Measurements from ENCODE around the gene KDM4B. TPM values are rescaled to one million over a fixed set of nuclear protein-coding genes. Genes with fewer than 3 reads are reported as not detected.

The KDM4B gene
- total RNA-seq, 1 experiment from 2014 or later = 35.9 TPM

DNA sequence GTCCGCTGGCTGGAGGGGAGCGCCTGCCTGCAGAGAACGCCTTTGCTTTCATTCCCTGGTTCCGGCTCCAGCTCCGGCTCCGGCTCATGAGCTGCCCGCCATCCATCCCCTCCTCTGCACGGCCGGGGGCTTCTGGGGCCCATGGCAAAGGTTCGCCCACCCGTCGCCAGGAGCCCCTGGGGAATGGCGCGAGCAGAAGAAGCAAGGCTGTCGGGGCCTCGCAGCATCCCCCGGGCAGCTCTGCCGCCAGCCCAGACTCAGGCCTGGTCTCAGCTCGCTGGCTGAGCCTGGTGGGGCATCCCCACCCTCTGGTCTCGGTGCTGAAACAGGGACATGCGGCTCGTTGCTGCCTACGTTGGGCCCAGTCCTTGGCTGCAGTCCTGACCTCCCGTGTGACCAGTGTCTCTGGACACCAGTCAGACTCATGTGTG lies 96.8 kb downstream of the KDM4B start:
- H3K9me2 ChIP-seq (ENCODE audit: insufficient read depth) = no peaks in the 10 kb centered on the region
- H3K36me3 ChIP-seq (ENCODE audit: control insufficient read depth in 1 of 2, insufficient read depth in 2 of 2, low read length in 2 of 2) = no peaks in the 10 kb centered on the region; a peak in 1 of 4 replicates
- H3K27me3 ChIP-seq (ENCODE audit: insufficient read depth, low read length) = no peaks in the 10 kb centered on the region
- ChIA-PET CTCF (no interaction called here), RAD21 (ENCODE audit: low non-redundant PET in 1 of 2, low total read pairs in 2 of 2, uncharacterized antibody in 2 of 2, unreplicated experiment in 2 of 2) (no interaction called here), POLR2A (no interaction called here)
- no peaks in the 10 kb centered on the region for H4K20me1 ChIP-seq (ENCODE audit: insufficient read depth)
- no peaks in the 10 kb centered on the region for H3K4me1 ChIP-seq (ENCODE audit: control insufficient read depth in 1 of 2, insufficient read depth in 2 of 2, low read length in 2 of 2)
- no peak for TF ChIP-seq YY1 (IDR thresholded peaks at IDR 0.05; ENCODE audit: extremely low read depth, insufficient replicate concordance, low read depth, low read length)
- TF ChIP-seq MAX (IDR thresholded peaks at IDR 0.05) = no peak
- no peak for TF ChIP-seq RAD21 (IDR thresholded peaks at IDR 0.05; ENCODE audit: low read depth)
- TF ChIP-seq CBX3 (IDR thresholded peaks at IDR 0.05; ENCODE audit: low read depth) = no peak
- no peak for TF ChIP-seq ELF1 (IDR thresholded peaks at IDR 0.05; ENCODE audit: borderline replicate concordance, low read depth)
- TF ChIP-seq, protein P1, sequence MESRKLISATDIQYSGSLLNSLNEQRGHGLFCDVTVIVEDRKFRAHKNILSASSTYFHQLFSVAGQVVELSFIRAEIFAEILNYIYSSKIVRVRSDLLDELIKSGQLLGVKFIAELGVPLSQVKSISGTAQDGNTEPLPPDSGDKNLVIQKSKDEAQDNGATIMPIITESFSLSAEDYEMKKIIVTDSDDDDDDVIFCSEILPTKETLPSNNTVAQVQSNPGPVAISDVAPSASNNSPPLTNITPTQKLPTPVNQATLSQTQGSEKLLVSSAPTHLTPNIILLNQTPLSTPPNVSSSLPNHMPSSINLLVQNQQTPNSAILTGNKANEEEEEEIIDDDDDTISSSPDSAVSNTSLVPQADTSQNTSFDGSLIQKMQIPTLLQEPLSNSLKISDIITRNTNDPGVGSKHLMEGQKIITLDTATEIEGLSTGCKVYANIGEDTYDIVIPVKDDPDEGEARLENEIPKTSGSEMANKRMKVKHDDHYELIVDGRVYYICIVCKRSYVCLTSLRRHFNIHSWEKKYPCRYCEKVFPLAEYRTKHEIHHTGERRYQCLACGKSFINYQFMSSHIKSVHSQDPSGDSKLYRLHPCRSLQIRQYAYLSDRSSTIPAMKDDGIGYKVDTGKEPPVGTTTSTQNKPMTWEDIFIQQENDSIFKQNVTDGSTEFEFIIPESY (IDR thresholded peaks at IDR 0.05; ENCODE audit: extremely low read depth, insufficient replicate concordance, low read length) = no peak
- no peak for TF ChIP-seq EGR1 (IDR thresholded peaks at IDR 0.05; ENCODE audit: low read depth)
- TF ChIP-seq SRF (IDR thresholded peaks at IDR 0.05; ENCODE audit: low read depth) = no peak
- TF ChIP-seq EZH2 (IDR thresholded peaks at IDR 0.05) = no peak
- TF ChIP-seq TCF7L2 (IDR thresholded peaks at IDR 0.05; ENCODE audit: borderline replicate concordance, extremely low read depth, insufficient read depth, insufficient read length) = no peak
- no peak for TF ChIP-seq EZH2phosphoT487 (IDR thresholded peaks at IDR 0.05; ENCODE audit: borderline replicate concordance)
- no peak for TF ChIP-seq JUND (IDR thresholded peaks at IDR 0.05)
- TF ChIP-seq POLR2AphosphoS5 (IDR thresholded peaks at IDR 0.05; ENCODE audit: low read depth, low read length) = no peak
- no peak for TF ChIP-seq ZFX (IDR thresholded peaks at IDR 0.05)
- no peak for TF ChIP-seq ZNF274 (IDR thresholded peaks at IDR 0.05; ENCODE audit: low read depth, low read length)
- no peak for TF ChIP-seq CEBPB (IDR thresholded peaks at IDR 0.05; ENCODE audit: low read depth)
- TF ChIP-seq, protein P2, sequence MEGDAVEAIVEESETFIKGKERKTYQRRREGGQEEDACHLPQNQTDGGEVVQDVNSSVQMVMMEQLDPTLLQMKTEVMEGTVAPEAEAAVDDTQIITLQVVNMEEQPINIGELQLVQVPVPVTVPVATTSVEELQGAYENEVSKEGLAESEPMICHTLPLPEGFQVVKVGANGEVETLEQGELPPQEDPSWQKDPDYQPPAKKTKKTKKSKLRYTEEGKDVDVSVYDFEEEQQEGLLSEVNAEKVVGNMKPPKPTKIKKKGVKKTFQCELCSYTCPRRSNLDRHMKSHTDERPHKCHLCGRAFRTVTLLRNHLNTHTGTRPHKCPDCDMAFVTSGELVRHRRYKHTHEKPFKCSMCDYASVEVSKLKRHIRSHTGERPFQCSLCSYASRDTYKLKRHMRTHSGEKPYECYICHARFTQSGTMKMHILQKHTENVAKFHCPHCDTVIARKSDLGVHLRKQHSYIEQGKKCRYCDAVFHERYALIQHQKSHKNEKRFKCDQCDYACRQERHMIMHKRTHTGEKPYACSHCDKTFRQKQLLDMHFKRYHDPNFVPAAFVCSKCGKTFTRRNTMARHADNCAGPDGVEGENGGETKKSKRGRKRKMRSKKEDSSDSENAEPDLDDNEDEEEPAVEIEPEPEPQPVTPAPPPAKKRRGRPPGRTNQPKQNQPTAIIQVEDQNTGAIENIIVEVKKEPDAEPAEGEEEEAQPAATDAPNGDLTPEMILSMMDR (IDR thresholded peaks at IDR 0.05 in 2 of 3, conservative IDR thresholded peaks at IDR 0.05 in 1 of 3; ENCODE audit: borderline replicate concordance in 1 of 3, insufficient read depth in 1 of 3, low read depth in 2 of 3, low read length in 2 of 3) = no peak
- no peak for TF ChIP-seq SIN3A (IDR thresholded peaks at IDR 0.05; ENCODE audit: low read depth)
- TF ChIP-seq ATF3 (IDR thresholded peaks at IDR 0.05) = no peak
- intact Hi-C loops (cut with micrococcal nuclease) = no loop called here
- no peaks in the 10 kb centered on the region for H3K79me2 ChIP-seq (ENCODE audit: insufficient read depth, low read length)
- H3K9me3 ChIP-seq (ENCODE audit: control insufficient read depth in 1 of 2, insufficient read depth in 1 of 2, low read depth in 1 of 2, low read length in 2 of 2) = no peaks in the 10 kb centered on the region
- no peak overlapping the region for H3K27ac ChIP-seq (ENCODE audit: low read depth, low read length)
- no peak overlapping the region for H3K9ac ChIP-seq (ENCODE audit: low read length)
- H2AFZ ChIP-seq (ENCODE audit: low read depth, low read length, poor library complexity, severe bottlenecking) = no peak overlapping the region
- no peak for DNase-seq (ENCODE audit: low read depth, low spot score)
- no TSS peak for BruUV-seq (replicated peaks)
- no peak overlapping the region for H3K4me3 ChIP-seq (replicated peaks in 1 of 2; ENCODE audit: low read depth in 1 of 2, low read length in 2 of 2)
- no peak for ATAC-seq
- H3K4me2 ChIP-seq (ENCODE audit: low read length) = no peak overlapping the region

Measured in HCT116 (cell line).